ENCODE data around the gene NUSAP1. TPM values are rescaled to one million over a fixed set of nuclear protein-coding genes. Genes with fewer than 3 reads are reported as not detected.
"Not testable (repeated sequence)": the region's sequence is repeated elsewhere in the genome, so short reads cannot be mapped to it uniquely, and the experiment has no call there.

The NUSAP1 gene
- polyA plus RNA-seq, 5 donors: 51.2 to 160 (median 92.2) TPM

- no peak for DNase-seq
Observed at GRCh38 chr15:41407341-41407740, 74.7 kb downstream of the NUSAP1 start.

DNA sequence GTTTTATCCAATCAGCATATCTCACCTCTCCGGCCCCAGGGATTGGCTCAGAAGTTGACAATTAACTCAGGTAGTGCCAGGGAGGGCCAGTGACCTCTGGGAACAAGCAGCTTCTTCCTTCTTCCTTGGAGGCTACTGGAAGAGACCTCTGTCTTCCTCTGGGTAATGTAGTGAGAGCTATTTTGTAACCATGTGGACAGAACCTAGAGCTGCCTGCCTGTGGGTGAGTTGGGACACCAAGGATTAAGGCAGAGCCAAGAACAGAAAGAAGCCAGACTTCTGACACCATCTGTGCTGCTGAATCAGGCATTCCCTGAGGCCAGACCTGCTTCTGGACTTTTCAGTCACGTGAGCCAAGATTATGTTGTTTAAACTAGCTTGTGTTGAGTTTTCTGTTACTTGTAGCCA, 75.6 kb downstream of the NUSAP1 start:
- DNase-seq: peak in 1 of 2 donors; percentile 3

GRCh38 chr15:41411031-41411430, 78.3 kb downstream of the NUSAP1 start:
- no peak for DNase-seq

DNA sequence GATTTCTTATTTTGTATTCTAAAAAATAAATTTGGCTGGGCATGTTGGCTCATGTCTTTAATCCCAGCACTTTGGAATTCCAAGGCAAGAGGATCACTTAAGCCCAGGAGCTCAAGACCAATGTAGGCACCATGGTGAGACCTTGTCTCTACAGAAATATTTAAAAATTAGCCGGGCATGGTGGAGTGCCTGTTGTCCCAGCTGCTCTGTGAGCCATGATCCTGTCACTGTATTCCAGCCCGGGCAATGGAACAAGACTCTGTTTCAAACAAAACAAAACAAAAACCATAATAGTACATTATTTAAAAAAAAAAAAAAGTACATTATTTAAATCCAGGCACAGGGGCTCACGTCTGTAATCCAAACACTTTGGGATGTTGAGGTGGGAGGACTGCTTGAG, 78.8 kb downstream of the NUSAP1 start:
- no peak for DNase-seq

DNA sequence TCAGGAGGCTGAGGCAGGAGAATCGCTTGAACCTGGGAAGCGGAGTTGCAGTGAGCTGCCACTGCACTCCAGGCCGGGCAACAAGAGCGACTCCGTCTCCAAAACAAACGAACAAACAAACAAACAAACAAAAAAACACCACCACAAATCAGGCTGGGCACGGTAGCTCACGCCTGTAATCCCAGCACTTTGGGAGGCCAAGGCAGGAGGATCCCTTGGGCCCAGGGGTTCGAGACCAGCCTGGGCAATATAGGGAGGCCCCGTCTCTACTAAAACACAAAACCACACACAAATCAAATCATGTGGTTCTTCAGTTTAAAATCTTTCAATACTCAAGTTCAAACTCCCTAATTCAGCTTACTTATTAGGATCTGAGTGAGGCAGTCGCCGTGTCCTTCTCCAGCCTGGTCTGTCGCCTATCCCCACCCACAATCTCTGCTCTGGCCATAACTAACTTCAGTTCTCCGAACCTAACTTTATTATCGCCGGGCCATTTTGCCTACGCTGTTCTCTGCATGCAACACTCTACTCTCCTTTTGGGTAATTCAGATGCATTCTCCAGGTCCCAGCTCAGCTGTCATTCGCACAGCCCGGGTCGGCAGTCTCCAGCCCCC, 83.6 kb downstream of the NUSAP1 start:
- DNase-seq: no peak

DNA sequence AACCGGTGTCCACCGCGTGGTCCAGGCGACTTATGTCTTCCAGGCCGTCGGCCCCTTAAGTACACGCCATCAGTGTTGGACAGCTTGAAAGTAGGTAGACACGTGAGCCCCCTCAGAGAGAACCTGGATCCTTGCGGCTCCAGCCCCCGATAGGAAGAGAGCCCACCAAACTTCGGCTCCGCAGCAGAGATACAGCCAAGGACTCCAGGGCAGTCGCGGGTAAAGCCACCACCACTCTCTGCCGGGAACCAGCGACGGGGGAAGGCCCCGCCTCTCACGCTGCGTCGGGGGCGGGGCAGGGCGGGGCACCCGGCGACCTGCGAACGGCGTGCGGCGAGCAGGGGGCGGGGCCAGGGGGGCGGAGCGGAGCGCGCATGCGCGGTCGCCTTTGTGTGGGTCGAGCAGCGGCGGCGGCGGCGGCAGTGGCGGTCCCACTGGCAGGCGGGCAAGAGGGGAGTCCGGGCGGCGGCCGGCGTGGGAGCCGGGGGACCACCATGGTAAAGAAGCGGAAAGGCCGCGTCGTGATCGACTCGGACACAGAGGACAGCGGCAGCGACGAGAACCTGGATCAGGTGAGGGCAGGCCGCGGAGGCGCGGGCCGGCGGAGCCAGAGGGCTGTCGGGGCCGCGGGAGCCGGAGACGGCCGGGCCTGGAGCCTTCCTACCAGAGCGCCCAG, 84.2 kb downstream of the NUSAP1 start, which contains the start of gene RTF1:
Gene RTF1 (plus strand): TSS at position 354 of the 676 bp plus-strand sequence. CDS start 21 bp downstream, at position 375.
- peak; percentile 93 to 94 for DNase-seq

GRCh38 chr15:41417418-41418195, 84.9 kb downstream of the NUSAP1 start:
- DNase-seq: no peak

GRCh38 chr15:41423979-41424659, 91.4 kb downstream of the NUSAP1 start:
- no peak for DNase-seq

GRCh38 chr15:41424809-41425208, 92.1 kb downstream of the NUSAP1 start:
- no peak for DNase-seq

DNA sequence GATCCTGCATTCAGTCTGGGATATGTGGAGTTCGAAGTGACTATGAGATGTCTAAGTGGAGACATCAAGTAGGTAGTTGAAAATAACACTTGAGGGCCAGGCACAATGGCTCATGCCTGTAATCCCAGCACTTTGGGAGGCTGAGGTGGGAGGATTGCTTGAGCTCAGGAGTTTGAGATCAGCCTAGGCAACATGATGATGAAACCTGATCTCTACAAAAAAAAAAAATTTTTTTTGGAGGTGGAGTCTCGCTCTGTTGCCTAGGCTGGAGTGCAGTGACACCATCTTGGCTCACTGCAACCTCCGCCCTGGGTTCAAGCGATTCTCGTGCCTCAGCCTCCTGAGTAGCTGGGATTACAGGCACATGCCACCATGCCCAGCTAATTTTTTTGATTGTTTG, 93.2 kb downstream of the NUSAP1 start:
- DNase-seq: not testable (repeated sequence)

- no peak for DNase-seq
Observed at GRCh38 chr15:41429003-41429890, 96.6 kb downstream of the NUSAP1 start.

Other genes starting within 250 kb of the NUSAP1 start
- gene INO80, start 216.6 kb upstream of the NUSAP1 start, polyA plus RNA-seq (ENCODE audit: insufficient read depth in 1 of 5, insufficient read length in 5 of 5, low replicate concordance in 1 of 5): 10 to 100 TPM; 21.0 to 28.8 (median 25.4) TPM
- under 1 TPM in 1 of 5 donors, not detected in 4; 0.07 TPM for gene EXD1, start 102.1 kb upstream of the NUSAP1 start, polyA plus RNA-seq (ENCODE audit: insufficient read depth in 1 of 5, insufficient read length in 5 of 5, low replicate concordance in 1 of 5)
- gene CHP1, start 101.6 kb upstream of the NUSAP1 start, polyA plus RNA-seq (ENCODE audit: insufficient read depth in 1 of 5, insufficient read length in 5 of 5, low replicate concordance in 1 of 5): 10 to 100 TPM; 49.2 to 66.5 (median 50.8) TPM
- gene OIP5, start 290 bp upstream of the NUSAP1 start, polyA plus RNA-seq (ENCODE audit: insufficient read depth in 1 of 5, insufficient read length in 5 of 5, low replicate concordance in 1 of 5): 10 to 100 TPM in 1 of 5 donors, 1 to 10 TPM in 4; 5.3 to 13.9 (median 7.0) TPM
- gene NDUFAF1, start 69.6 kb downstream of the NUSAP1 start, polyA plus RNA-seq (ENCODE audit: insufficient read depth in 1 of 5, insufficient read length in 5 of 5, low replicate concordance in 1 of 5): 10 to 100 TPM; 15.8 to 24.1 (median 17.0) TPM
- gene RTF1, start 84.2 kb downstream of the NUSAP1 start, polyA plus RNA-seq (ENCODE audit: insufficient read depth in 1 of 5, insufficient read length in 5 of 5, low replicate concordance in 1 of 5): 10 to 100 TPM; 58.3 to 85.9 (median 62.9) TPM
- 1 to 10 TPM; 1.0 to 1.6 (median 1.3) TPM for gene ITPKA, start 161.0 kb downstream of the NUSAP1 start, polyA plus RNA-seq (ENCODE audit: insufficient read depth in 1 of 5, insufficient read length in 5 of 5, low replicate concordance in 1 of 5)
- 1 to 10 TPM; 1.8 to 3.7 (median 2.9) TPM for gene LTK, start 180.9 kb downstream of the NUSAP1 start, polyA plus RNA-seq (ENCODE audit: insufficient read depth in 1 of 5, insufficient read length in 5 of 5, low replicate concordance in 1 of 5)
- 10 to 100 TPM; 25.1 to 31.3 (median 27.2) TPM for gene RPAP1, start 211.4 kb downstream of the NUSAP1 start, polyA plus RNA-seq (ENCODE audit: insufficient read depth in 1 of 5, insufficient read length in 5 of 5, low replicate concordance in 1 of 5)
- gene TYRO3, start 226.3 kb downstream of the NUSAP1 start, polyA plus RNA-seq (ENCODE audit: insufficient read depth in 1 of 5, insufficient read length in 5 of 5, low replicate concordance in 1 of 5): 10 to 100 TPM; 35.9 to 47.1 (median 43.2) TPM

Measured in right lung (tissue), 5 donors.